WTC11 (cell line): ENCODE results near the gene LDB2. TPM values are rescaled to one million over a fixed set of nuclear protein-coding genes. Genes with fewer than 3 reads are reported as not detected.

Experiments
- ATAC-seq: fragments of 200-7000 bp; cut with Tn5 transposase; 2 replicates; pipeline ENCODE4 v1.10.0; 2021; ENCODE audit warnings: mild to moderate bottlenecking, moderate library complexity
- CTCF ChIA-PET: fragments of 300-600 bp; sonication (Branson Sonifier 250); formaldehyde crosslinking; loops from one replicate; lab custom pipeline; 2021; ENCODE audit warnings: antibody characterized with exemption; lab: Charles Lee
- POLR2A ChIA-PET: fragments of 350-600 bp; sonication (Branson Sonifier 250); formaldehyde crosslinking; loops from one replicate; lab custom pipeline; 2021; ENCODE audit warnings: antibody characterized with exemption; lab: Charles Lee
- DNase-seq: peaks from one replicate; pipeline ENCODE4 v3.0.0; 2021; ENCODE audit warnings: low spot score
- H3K27ac Mint-ChIP-seq: 2 replicates; pipeline ENCODE4 v1.8.0; 2021; ENCODE audit warnings: mixed read lengths
- H3K27me3 Mint-ChIP-seq: 2 replicates; pipeline ENCODE4 v1.8.0; 2021; ENCODE audit warnings: low read depth, mild to moderate bottlenecking, moderate library complexity, mixed read lengths
- H3K36me3 Mint-ChIP-seq: 2 replicates; pipeline ENCODE4 v1.8.0; 2021; ENCODE audit warnings: mixed read lengths
- H3K4me1 Mint-ChIP-seq: 2 replicates; pipeline ENCODE4 v1.8.0; 2022; ENCODE audit warnings: mixed read lengths
- H3K4me3 Mint-ChIP-seq: 2 replicates; pipeline ENCODE4 v1.8.0; 2021; ENCODE audit warnings: mild to moderate bottlenecking, moderate library complexity, mixed read lengths
- H3K9me3 Mint-ChIP-seq: 2 replicates; pipeline ENCODE4 v1.8.0; 2021; ENCODE audit warnings: mixed read lengths
- AR ChIP-seq: fragments of 250-450 bp; sonication (Bioruptor Pico); IDR thresholded peaks from 2 replicates; pipeline ENCODE4 v1.9.0; 2021; ENCODE audit warnings: mild to moderate bottlenecking
- E2F1 ChIP-seq: sonication (generic); formaldehyde crosslinking; IDR thresholded peaks from 2 replicates; pipeline ENCODE4 v1.8.0; 2022; ENCODE audit warnings: mild to moderate bottlenecking, missing genetic modification reagents
- EMX1 ChIP-seq: fragments of 250-450 bp; sonication (Bioruptor Pico); IDR thresholded peaks from 2 replicates; pipeline ENCODE4 v1.8.0; 2021; ENCODE audit warnings: mild to moderate bottlenecking
- ESRRA ChIP-seq: sonication (generic); formaldehyde crosslinking; IDR thresholded peaks from 2 replicates; pipeline ENCODE4 v1.8.1; 2022; ENCODE audit warnings: mild to moderate bottlenecking, missing genetic modification reagents, borderline replicate concordance
- GTF2I ChIP-seq: fragments of 250-450 bp; sonication (Bioruptor Pico); conservative IDR thresholded peaks from 2 replicates; pipeline ENCODE4 v1.4.0; 2021; ENCODE audit warnings: mild to moderate bottlenecking
- IRF1 ChIP-seq: sonication (generic); formaldehyde crosslinking; IDR thresholded peaks from 2 replicates; pipeline ENCODE4 v1.8.0; 2023; ENCODE audit warnings: missing genetic modification reagents
- NR1H2 ChIP-seq: sonication (generic); formaldehyde crosslinking; IDR thresholded peaks from 2 replicates; pipeline ENCODE4 v1.9.0; 2021; ENCODE audit warnings: mild to moderate bottlenecking, moderate library complexity, missing genetic modification reagents
- SOX15 ChIP-seq: fragments of 250-450 bp; sonication (Bioruptor Pico); IDR thresholded peaks from 2 replicates; pipeline ENCODE4 v1.9.0; 2021; ENCODE audit warnings: mild to moderate bottlenecking
- ZNF317 ChIP-seq: sonication (generic); formaldehyde crosslinking; IDR thresholded peaks from 2 replicates; pipeline ENCODE4 v1.8.1; 2023; ENCODE audit warnings: low read depth, mild to moderate bottlenecking, moderate library complexity, missing genetic modification reagents, borderline replicate concordance
- ZNF425 ChIP-seq: fragments of 250-450 bp; sonication (Bioruptor Pico); conservative IDR thresholded peaks from 2 replicates; pipeline ENCODE4 v1.9.0; 2021; ENCODE audit warnings: mild to moderate bottlenecking
- ZSCAN18 ChIP-seq: fragments of 250-450 bp; sonication (Bioruptor Pico); IDR thresholded peaks from 2 replicates; pipeline ENCODE4 v2.1.2; 2022; ENCODE audit warnings: mild to moderate bottlenecking, moderate library complexity
- total RNA-seq: library from RNA; stranded (reverse); gene quantifications from 3 replicates; pipeline ENCODE4 v1.2.3, GENCODE V29; 2021
- TF ChIP-seq, protein P1 (sequence below): sonication (generic); formaldehyde crosslinking; IDR thresholded peaks from 2 replicates; pipeline ENCODE4 v1.8.0; 2022; ENCODE audit warnings: mild to moderate bottlenecking, missing genetic modification reagents
- TF ChIP-seq, protein P2 (sequence below): fragments of 250-450 bp; sonication (Bioruptor Pico); IDR thresholded peaks from 2 replicates; pipeline ENCODE4 v1.8.0; 2021; ENCODE audit warnings: mild to moderate bottlenecking
- TF ChIP-seq, protein P3 (sequence below): sonication (generic); formaldehyde crosslinking; IDR thresholded peaks from 2 replicates; pipeline ENCODE4 v1.8.1; 2022; ENCODE audit warnings: mild to moderate bottlenecking, missing genetic modification reagents, moderate library complexity, borderline replicate concordance
- TF ChIP-seq, protein P4 (sequence below): sonication (generic); formaldehyde crosslinking; IDR thresholded peaks from 2 replicates; pipeline ENCODE4 v1.8.0; 2022; ENCODE audit warnings: mild to moderate bottlenecking, missing genetic modification reagents
- TF ChIP-seq, protein P5 (sequence below): sonication (generic); formaldehyde crosslinking; IDR thresholded peaks from 2 replicates; pipeline ENCODE4 v1.8.1; 2023; ENCODE audit warnings: mild to moderate bottlenecking, missing genetic modification reagents, moderate library complexity

LDB2 gene
- total RNA-seq, 1 experiment from 2014 or later, result 62.4 TPM

GRCh38 chr4:16713696-16714095 lies 184.7 kb downstream of the LDB2 start (continued):
- TF ChIP-seq, protein P1, sequence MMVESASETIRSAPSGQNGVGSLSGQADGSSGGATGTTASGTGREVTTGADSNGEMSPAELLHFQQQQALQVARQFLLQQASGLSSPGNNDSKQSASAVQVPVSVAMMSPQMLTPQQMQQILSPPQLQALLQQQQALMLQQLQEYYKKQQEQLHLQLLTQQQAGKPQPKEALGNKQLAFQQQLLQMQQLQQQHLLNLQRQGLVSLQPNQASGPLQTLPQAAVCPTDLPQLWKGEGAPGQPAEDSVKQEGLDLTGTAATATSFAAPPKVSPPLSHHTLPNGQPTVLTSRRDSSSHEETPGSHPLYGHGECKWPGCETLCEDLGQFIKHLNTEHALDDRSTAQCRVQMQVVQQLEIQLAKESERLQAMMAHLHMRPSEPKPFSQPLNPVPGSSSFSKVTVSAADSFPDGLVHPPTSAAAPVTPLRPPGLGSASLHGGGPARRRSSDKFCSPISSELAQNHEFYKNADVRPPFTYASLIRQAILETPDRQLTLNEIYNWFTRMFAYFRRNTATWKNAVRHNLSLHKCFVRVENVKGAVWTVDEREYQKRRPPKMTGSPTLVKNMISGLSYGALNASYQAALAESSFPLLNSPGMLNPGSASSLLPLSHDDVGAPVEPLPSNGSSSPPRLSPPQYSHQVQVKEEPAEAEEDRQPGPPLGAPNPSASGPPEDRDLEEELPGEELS, result no peak
- TF ChIP-seq ZNF425 (CRISPR knock-in tag), result no peak
- TF ChIP-seq, protein P2, sequence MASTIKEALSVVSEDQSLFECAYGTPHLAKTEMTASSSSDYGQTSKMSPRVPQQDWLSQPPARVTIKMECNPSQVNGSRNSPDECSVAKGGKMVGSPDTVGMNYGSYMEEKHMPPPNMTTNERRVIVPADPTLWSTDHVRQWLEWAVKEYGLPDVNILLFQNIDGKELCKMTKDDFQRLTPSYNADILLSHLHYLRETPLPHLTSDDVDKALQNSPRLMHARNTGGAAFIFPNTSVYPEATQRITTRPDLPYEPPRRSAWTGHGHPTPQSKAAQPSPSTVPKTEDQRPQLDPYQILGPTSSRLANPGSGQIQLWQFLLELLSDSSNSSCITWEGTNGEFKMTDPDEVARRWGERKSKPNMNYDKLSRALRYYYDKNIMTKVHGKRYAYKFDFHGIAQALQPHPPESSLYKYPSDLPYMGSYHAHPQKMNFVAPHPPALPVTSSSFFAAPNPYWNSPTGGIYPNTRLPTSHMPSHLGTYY (CRISPR knock-in tag), result no peak
- TF ChIP-seq GTF2I (CRISPR knock-in tag), result no peak
- TF ChIP-seq, protein P3, sequence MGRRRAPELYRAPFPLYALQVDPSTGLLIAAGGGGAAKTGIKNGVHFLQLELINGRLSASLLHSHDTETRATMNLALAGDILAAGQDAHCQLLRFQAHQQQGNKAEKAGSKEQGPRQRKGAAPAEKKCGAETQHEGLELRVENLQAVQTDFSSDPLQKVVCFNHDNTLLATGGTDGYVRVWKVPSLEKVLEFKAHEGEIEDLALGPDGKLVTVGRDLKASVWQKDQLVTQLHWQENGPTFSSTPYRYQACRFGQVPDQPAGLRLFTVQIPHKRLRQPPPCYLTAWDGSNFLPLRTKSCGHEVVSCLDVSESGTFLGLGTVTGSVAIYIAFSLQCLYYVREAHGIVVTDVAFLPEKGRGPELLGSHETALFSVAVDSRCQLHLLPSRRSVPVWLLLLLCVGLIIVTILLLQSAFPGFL (CRISPR knock-in tag), result no peak

GRCh38 chr4:16713271-16713670 lies 185.2 kb downstream of the LDB2 start:
- Mint-ChIP-seq H3K9me3 (peaks cover 10% of the 10 kb centered on the region), H3K4me1 (peaks cover 7% of the 10 kb centered on the region), H3K27me3 (no peaks in the 10 kb centered on the region), H3K4me3 (no peak overlapping the region), H3K27ac (no peak overlapping the region), H3K36me3 (peaks cover 3% of the 10 kb centered on the region; the same call in 1 of the 2 replicates)
- ChIA-PET POLR2A (no interaction called here), CTCF (no interaction called here)
- no peak for ATAC-seq
- no peak for DNase-seq
- no peak for TF ChIP-seq AR
- no peak for TF ChIP-seq NR1H2 (CRISPR knock-in tag)
- TF ChIP-seq, protein P4, sequence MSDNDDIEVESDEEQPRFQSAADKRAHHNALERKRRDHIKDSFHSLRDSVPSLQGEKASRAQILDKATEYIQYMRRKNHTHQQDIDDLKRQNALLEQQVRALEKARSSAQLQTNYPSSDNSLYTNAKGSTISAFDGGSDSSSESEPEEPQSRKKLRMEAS (CRISPR knock-in tag), result no peak
- TF ChIP-seq E2F1 (CRISPR knock-in tag), result no peak
- no peak for TF ChIP-seq ESRRA (CRISPR knock-in tag)
- TF ChIP-seq EMX1, result no peak
- TF ChIP-seq ZSCAN18 (CRISPR knock-in tag), result no peak
- no peak for TF ChIP-seq SOX15 (CRISPR knock-in tag)
- TF ChIP-seq IRF1, result no peak
- TF ChIP-seq, protein P5, sequence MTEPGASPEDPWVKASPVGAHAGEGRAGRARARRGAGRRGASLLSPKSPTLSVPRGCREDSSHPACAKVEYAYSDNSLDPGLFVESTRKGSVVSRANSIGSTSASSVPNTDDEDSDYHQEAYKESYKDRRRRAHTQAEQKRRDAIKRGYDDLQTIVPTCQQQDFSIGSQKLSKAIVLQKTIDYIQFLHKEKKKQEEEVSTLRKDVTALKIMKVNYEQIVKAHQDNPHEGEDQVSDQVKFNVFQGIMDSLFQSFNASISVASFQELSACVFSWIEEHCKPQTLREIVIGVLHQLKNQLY (CRISPR knock-in tag), result no peak
- no peak for TF ChIP-seq ZNF317 (CRISPR knock-in tag)
